GM12873 (cell line): ENCODE results near the gene PSORS1C1.

ENCODE experiments used
- TF ChIP-seq, protein P1 (sequence below): IDR thresholded peaks from 2 replicates; pipeline ENCODE4 v1.5.1; 2012; ENCODE audit warnings: low read depth, mild to moderate bottlenecking, moderate library complexity, low read length, control low read depth; ENCODE audit not compliant: insufficient read depth; ENCODE audit errors: missing control alignments

PSORS1C1 gene

DNA sequence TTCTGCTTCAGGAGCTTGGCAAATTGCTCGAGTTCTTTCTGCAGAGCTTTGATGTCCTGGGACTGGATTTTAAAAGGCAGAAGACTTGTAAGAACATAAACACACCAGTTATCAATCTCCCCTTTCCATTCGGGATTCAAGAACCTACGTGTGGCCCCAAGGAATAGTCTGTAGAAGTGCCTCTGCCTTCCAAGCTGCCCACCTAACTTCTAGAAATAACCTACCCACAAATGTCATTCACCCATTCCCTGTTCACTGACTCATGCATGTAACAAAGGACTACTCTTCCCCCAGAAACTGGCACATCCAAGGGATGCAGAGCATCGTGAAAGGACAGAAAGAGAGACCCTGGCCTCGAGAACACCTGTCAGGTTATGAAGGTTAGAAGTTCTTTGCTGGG, 51.4 kb downstream of the PSORS1C1 start:
- TF ChIP-seq, protein P1, sequence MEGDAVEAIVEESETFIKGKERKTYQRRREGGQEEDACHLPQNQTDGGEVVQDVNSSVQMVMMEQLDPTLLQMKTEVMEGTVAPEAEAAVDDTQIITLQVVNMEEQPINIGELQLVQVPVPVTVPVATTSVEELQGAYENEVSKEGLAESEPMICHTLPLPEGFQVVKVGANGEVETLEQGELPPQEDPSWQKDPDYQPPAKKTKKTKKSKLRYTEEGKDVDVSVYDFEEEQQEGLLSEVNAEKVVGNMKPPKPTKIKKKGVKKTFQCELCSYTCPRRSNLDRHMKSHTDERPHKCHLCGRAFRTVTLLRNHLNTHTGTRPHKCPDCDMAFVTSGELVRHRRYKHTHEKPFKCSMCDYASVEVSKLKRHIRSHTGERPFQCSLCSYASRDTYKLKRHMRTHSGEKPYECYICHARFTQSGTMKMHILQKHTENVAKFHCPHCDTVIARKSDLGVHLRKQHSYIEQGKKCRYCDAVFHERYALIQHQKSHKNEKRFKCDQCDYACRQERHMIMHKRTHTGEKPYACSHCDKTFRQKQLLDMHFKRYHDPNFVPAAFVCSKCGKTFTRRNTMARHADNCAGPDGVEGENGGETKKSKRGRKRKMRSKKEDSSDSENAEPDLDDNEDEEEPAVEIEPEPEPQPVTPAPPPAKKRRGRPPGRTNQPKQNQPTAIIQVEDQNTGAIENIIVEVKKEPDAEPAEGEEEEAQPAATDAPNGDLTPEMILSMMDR, result no peak

DNA sequence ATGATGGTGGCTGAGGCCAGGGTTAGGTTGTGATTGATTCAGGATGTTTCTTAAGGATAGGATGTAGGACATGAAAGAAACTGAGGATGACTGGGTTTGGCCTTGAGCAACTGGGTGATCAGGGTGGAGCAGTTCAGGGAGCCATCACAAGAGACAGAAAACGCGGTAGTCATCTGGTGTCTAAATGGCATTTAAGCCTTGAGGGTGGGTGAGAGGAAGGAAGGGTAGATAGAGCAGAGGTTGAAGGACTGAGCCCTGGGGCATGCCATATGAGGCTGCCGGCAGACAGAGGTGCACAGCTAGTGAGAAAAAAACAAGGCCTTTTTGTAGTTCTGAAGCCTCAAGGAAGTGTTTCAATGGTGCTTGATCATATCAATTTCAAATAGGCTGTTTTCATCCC, 54.0 kb downstream of the PSORS1C1 start:
- TF ChIP-seq, protein P1, result no peak

DNA sequence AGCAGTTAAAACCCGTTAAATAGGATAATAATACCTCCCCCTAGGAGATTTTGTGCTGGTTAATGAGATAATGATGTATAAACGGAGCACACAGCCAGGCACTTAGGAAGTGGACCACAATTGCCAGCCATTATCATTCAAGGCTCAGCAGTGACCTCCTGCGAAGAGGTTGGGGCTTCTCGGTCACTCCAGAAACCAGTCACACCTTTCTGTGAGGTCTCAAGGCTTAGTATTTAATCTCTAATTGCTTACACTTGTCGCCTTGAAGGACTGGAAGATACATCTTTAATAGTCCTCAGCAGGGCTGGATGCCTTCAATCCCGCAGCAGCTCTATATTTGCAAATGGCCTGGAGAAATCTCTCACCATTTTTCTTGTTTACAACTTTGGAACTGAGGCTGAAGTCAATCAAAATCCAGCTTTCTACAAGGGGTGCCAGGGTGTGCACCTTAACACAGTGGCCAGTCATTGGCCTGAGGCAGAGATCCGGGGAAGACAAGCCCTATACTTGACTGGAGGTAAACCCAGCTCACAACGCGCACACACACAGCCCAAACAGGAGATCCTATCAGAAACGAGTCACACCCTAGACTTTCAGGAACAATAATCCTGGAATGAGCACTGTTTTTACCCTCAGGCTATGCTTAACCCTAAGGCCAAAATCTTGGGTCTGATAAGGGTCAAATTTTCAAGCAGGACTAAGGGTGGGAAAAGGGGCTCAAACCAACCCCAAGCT, 54.7 kb downstream of the PSORS1C1 start:
- TF ChIP-seq, protein P1, result no peak

DNA sequence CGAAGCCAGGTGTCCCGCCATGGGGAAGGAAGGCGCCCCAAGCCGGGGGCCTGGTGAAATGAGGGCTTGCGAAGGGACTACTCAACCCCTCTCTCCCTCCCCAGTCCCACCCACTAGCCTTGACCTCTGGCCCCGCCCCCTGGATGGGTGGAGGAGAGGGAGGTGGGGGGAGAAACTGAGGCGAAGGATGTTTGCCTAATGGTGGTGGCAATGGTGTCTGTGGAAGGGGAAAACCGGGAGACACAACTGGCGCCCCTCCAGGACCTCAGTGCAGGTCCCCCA, 55.9 kb downstream of the PSORS1C1 start, which contains the start of gene POU5F1:
POU5F1 (minus strand) TSS at position 83 of the 282 bp plus-strand sequence; CDS start at position 21, 62 bp downstream.
- TF ChIP-seq, protein P1, result no peak

DNA sequence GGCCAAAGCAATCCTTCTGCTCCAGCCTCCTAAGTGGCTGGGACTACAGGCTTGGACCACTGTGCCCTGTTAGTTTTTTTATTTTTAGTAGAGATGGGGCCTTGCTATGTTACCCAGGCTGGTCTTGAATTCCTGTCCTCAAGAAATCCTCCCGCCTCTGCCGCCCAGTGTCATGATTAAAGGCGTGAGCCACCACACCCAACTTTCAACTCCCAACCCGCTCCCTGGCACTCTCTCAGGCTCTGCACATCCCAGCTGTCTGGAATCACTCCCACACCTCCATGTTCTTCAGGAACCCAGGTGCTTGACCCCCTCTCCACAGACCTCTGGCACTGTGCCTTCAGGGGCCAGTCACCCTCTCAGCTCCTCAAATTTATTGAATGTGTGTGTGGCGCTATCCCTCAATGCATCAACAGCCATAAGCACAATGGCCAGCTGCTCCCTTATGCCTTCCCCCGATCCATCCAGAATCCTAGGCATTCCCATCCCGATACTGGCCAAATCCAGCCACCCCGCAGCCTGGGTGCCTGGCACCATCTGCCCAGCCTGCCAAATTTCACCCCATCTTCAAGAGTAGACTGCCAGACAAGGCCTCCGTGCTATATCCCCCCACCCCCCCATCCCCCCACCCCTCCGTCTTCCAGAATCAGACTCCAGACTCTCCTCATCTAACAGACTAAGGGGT, 56.5 kb downstream of the PSORS1C1 start:
- TF ChIP-seq, protein P1, result no peak

DNA sequence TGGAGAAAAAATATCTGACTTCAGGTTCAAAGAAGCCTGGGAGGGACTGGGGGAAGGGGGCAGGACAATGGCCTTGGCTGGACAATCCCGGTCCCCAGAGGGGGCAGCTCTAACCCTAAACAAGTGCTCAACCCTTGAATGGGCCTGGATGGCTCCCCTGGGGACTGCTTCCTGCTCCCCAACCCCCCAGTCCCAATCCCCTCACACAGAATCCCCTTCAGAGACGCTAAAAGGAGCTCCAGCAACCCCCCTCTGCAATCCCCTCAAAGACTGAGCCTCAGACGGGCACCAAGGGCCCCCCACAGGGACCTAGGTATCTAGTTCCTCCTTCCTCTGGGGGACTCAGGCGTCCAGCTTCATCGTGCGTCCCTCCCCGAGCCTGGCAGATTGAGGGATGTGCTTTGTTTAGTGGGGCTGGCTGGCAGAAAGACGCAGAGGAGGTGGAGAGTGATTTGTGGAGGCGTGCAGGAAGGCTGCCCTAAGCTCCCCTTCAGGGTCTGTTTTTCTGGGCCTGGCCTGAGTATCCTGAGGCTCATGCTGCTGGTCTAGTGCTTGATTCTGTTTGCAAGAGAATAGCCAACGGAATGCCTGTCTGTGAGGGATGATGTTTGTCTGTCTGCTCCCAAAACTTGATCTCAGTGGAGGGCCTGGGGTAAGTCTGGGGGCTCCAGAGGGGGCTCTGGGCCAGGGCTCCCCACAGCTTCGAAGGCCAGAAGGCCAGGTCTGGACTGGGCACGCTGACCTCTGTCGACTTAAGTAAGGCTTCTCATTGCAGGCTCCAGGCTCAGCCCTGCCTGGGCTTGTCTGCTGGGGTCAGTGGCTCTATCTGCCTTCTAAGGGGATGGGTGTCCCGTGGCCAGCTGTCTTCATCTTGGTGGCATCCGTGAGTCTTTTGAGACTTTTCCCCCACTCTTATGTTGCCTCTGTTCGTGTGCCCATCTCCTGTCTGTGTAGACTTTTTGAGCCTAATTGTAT, 57.6 kb downstream of the PSORS1C1 start:
- TF ChIP-seq, protein P1, result no peak

GRCh38 chr6:31172973-31173384, 58.4 kb downstream of the PSORS1C1 start:
- TF ChIP-seq, protein P1, result no peak
